GM18868 (cell line): ENCODE data around the gene PRKAA1.

ENCODE experiments used
- ATAC-seq: cut with Tn5 transposase; IDR thresholded peaks from one replicate; pipeline ENCODE4 v1.9.1; 2021; ENCODE audit warnings: mild to moderate bottlenecking, moderate library complexity; ENCODE audit not compliant: unreplicated experiment

Gene PRKAA1

GRCh38 chr5:40798012-40798800 is at the start of gene PRKAA1:
PRKAA1 (minus strand) TSS chr5:40798374; CDS start chr5:40798189, 185 bp downstream.
- peak; percentile 97 for ATAC-seq

GRCh38 chr5:40847525-40847924 is 49.4 kb upstream of the PRKAA1 start:
- no peak for ATAC-seq

- ATAC-seq, result no peak
These were observed 48.2 kb upstream of the PRKAA1 start for GRCh38 chr5:40846371-40846770.

- no peak for ATAC-seq
These were observed 46.4 kb upstream of the PRKAA1 start for GRCh38 chr5:40844565-40844964.

GRCh38 chr5:40842351-40842750 is 44.2 kb upstream of the PRKAA1 start:
- no peak for ATAC-seq

- peak; percentile 55 for ATAC-seq
These were observed 43.1 kb upstream of the PRKAA1 start, which contains the start of gene CARD6 for GRCh38 chr5:40841068-40841805. CARD6 (plus strand) TSS chr5:40841367; CDS start chr5:40841383, 16 bp downstream.

- no peak for ATAC-seq
These were observed 39.9 kb upstream of the PRKAA1 start for GRCh38 chr5:40838086-40838485.

GRCh38 chr5:40834849-40835787 is 36.9 kb upstream of the PRKAA1 start, which contains the start of gene RPL37:
RPL37 (minus strand) TSS chr5:40835222; CDS start chr5:40835185, 37 bp downstream.
- ATAC-seq, result peak; percentile 96

GRCh38 chr5:40834391-40834848 is 36.2 kb upstream of the PRKAA1 start:
- ATAC-seq, result no peak

- no peak for ATAC-seq
These were observed 35.6 kb upstream of the PRKAA1 start for GRCh38 chr5:40833712-40834229.

- no peak for ATAC-seq
These were observed 34.2 kb upstream of the PRKAA1 start for GRCh38 chr5:40832345-40832744.

GRCh38 chr5:40831346-40832210 is 33.4 kb upstream of the PRKAA1 start:
- ATAC-seq, result peak; percentile 34

GRCh38 chr5:40829748-40830533 is 31.8 kb upstream of the PRKAA1 start:
- ATAC-seq, result no peak

- ATAC-seq, result no peak
These were observed 30.8 kb upstream of the PRKAA1 start for GRCh38 chr5:40828690-40829661.

- ATAC-seq, result no peak
These were observed 30.0 kb upstream of the PRKAA1 start for GRCh38 chr5:40828021-40828631.

GRCh38 chr5:40827188-40827977 is 29.2 kb upstream of the PRKAA1 start:
- no peak for ATAC-seq
